ENCODE results near the gene SAMM50.
A peak's percentile ranks its signal among the peaks of the same experiment; 100 is the strongest.

The SAMM50 gene

GRCh38 chr22:44028091-44028490 is 72.8 kb downstream of the SAMM50 start:
- no peak for DNase-seq (ENCODE audit: low spot score)

- DNase-seq (ENCODE audit: low spot score) = no peak
Measured at GRCh38 chr22:44029069-44029468, 73.8 kb downstream of the SAMM50 start.

DNA sequence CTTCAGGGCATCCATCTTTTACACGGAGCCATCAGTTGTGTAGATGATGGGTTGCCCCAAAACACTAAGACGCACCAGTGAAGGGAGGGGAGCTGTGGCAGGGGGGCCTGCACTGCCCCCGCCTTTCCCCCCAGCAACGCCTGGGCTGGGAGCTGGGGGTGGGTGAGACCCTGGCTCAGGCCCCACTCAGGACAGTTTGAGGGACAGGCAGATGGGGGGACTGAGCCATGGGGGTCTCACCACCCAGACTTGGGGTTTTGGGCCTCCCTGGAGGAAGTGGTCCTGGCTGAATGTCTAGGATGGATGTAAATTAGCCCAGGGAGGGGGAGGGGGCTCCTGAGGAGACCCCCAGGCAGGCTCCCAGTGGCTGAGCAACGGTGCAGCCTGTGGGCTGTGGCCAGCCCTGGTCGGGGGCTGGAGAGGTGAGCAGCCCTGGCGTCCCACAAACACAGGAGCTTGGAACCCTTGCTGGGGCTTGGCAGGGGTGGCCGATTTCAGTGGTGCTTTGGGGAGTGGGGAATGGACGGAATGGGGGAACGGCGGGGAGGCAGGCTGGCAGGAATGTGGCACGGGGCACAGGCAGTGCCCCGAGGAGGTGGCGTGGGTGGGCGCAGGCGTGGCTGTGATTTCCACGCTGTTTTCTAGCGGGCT is 74.9 kb downstream of the SAMM50 start:
- DNase-seq (ENCODE audit: low spot score) = no peak

DNA sequence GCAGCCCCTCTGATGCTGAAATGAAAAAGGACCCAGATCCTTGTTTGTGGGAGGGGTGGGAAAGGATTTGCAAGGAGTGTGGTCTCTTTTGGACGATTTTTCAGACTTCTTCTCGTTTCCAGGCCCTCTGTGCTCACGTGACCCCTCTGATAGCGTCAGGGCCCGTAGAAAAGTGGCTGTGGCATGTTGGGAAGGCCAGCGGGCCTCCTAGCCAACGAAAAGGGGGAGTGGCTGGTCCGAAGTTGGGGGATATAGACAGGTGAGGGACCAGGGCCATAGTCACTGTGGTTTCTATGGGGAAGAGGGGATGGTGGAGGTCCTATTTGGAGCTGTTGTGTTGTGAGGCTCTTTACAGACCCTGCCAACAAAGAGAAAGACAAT is 75.5 kb downstream of the SAMM50 start:
- no peak for DNase-seq (ENCODE audit: low spot score)

DNA sequence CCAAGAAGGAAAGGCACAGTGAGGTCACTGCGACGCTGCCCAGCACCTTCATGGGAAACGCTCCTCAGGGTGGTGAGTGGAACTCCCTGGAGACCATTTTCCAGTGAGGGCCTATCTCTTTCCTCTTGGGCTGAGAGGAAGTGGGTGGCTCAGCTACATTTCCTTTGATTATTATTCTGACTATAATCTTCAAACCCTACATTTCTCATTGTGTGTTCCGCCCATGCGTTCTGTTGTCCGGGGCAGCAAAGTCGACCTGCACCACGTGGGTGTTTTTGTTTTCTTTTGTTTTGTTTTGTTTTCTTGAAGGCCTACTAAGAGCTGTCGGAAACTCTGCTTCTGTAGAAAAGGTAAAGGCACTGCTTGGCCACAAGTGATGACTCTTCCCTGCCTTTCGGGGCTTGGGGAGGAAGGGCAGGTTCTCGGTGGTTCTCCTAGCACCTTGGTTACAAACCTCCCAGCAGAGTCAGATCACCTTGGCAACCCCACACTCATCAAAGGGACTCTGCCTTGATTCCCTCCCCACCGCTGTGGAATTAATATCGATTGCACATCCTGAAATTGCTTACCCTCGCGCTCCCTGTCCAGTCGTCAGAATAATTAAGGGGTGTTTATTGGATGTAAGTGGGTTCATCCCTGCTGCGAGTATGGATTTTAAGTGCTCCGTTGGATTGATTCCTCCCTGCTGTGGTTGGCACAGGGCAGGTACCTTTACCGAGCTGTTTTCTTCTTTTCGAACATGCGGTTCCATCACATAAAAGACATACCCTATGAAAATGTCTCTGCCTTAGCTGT is 76.1 kb downstream of the SAMM50 start:
- peak; percentile 58 for DNase-seq (ENCODE audit: low spot score)

DNA sequence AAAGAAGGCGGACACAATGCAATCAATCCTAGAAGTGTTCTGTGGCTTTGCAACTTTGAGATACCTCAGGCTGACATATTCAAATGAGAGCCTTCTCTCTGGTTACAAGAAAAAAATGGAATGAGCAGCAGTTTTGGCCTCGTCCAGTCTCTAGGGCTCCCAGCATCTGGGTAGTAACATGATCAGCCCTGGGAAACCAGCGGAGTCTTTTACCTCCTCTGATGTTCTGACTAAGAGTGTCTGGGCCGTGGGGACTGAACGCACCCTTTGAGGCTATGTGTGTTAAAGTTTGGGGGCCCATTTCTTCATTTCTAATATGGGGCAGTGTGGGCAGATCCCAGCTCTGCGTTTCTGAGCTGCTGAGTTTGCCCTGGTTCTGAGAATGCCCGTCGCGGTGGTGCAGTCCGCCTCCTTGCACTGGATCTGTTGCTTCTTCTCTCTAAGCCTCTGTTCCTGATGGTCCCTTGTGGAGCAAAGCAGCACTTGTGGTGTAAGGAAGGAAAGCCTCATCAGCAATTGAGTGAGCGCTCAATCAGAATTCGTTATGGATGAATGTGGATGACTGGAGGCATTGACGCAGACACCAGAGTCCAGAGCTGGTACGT is 77.0 kb downstream of the SAMM50 start:
- DNase-seq (ENCODE audit: low spot score) = no peak

DNA sequence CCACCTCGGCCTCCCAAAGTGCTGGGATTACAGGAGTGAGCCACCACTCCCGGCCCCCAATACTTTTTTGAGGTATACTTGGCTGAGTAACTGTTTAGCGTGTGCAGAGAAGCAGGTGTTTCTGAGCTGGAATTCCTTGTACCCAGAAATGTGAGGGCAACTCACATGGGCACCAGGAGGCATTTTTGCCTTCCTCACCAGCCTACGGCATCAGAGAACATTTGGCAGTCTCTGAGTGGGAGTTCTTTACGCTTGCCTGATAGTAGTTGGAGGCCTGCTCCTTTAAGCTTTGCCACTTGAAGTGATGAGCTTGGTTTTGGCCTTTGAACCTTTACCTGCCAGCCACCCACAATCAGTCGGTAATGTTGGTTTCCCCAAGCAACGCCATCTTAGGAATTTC is 78.0 kb downstream of the SAMM50 start:
- no peak for DNase-seq (ENCODE audit: low spot score)

DNA sequence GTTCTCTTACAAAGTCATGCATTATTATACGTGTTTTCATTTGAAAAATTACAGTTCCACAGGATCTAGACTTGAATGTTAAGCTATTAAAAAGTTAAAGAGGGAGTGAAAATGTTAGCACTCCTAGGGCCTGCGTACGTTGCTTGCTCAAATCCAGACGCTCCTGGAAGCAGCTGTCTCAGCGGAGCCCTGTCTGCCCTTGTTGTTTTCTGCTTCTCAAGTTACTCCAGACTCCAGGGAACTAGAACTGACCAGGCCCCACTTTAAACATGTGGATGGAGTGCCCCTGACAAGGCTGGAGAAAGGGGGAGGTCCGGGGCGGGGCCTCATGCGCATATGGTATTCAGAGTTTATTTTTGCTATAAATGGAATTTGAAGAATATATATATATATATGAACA is 78.5 kb downstream of the SAMM50 start:
- no peak for DNase-seq (ENCODE audit: low spot score)

DNA sequence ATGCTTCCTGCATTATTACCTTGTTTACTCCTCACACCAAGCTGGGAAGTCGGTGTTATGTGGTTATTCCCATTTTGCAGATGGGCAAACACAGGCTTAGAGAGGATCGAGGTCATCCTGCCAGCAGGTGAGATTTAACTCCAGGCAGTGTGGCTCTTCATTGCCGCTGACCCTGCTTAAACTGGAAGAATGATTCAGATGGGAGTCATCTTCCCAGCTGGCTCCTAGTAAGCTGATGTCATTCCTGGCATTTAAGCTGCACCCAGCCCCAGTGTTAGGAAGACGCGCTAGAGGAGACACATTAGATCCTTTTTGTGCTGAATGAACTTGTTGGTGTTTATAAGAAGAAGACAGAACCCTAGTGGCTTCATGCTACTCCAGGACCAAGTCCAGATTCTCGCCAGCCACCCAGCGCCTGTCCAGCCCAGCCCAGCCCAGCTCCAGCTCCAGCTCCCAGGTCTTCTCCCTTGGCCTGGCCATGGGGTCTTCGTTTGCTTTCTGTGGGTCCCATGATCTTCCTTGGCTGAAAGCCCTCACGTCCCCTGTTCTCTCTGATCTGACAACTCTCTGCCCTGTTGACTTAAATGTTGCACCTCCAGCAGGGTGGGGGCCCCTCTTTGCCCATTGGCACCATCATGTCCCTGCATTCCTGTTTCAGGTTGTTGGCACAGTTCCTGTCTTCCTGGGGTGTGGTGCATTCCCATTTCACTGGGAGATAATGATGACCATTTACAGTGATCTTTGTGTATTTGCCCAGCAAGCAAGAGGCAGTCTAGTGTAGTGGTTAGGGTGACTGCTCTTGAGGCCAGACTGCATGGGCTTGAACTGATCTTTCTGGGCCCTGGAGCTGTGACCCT is 82.5 kb downstream of the SAMM50 start:
- DNase-seq (ENCODE audit: low spot score) = no peak

DNA sequence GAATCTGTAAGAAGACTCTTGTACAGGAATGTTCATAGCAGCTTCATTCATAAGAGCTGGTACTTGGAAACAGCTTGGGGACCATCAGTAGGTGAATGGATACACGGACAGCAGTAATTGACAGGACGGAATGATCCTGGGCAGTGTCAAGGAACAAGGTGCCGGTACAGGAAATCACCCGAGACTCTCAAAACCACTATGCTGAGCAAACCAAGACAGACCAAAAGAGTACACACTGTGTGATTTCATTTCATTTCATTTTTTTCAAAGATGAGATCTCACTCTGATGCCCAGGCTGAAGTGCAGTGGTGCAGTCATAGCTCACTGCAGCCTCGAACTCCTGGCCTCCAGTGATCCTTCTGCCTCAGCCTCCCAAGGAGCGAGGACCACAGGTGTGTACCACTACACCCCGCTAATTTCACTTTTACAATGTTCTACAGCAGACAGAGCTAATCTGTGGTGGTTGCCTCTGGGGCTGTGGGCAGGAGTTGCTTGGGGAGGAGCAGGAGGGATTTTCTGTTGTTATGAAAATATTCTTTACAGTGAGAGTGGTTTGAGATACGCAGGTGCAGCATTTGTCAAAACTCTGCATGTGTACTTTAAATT is 84.4 kb downstream of the SAMM50 start:
- DNase-seq (ENCODE audit: low spot score) = no peak

GRCh38 chr22:44042249-44043218 is 87.3 kb downstream of the SAMM50 start:
- no peak for DNase-seq (ENCODE audit: low spot score)

DNA sequence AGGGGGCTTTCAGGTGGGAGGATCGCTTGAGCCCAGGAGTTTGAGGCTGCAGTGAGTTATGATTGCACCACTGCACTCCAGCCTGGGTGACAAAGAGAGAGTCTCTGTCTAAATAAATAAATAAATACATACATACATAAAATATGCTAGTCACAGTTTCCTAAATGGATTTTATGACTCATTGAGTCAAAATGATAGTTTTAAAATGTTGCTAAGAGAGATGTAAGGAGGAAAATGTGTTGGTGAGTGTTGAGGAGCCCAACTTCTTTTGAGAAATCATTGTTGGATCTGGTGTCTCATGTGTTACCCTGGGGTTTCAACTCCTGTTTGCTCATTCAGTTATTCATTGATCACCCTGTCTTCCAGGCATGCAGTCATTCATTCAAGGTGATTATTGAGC is 89.9 kb downstream of the SAMM50 start:
- DNase-seq (ENCODE audit: low spot score) = no peak
